ENCODE results near the gene FNDC5. TPM values are rescaled to one million over a fixed set of nuclear protein-coding genes. Genes with fewer than 3 reads are reported as not detected.
A peak's percentile ranks its signal among the peaks of the same experiment; 100 is the strongest.

FNDC5 gene
- total and polyA plus RNA-seq, 4 donors = 0.43 to 10.5 (median 2.0) TPM

GRCh38 chr1:32904797-32905196 lies 34.1 kb upstream of the FNDC5 start:
- DNase-seq (ENCODE audit: low spot score) = no peak
- H3K4me3 ChIP-seq (ENCODE audit: low read depth in 1 of 3, low read length in 3 of 3) = no peak overlapping the region
- H3K27me3 ChIP-seq (ENCODE audit: control insufficient read depth in 4 of 4, insufficient read depth in 4 of 4, low read length in 3 of 4) = no peaks in the 10 kb centered on the region
- no peaks in the 10 kb centered on the region for H3K9me3 ChIP-seq (ENCODE audit: control insufficient read depth in 4 of 4, low read length in 3 of 4)
- no peak overlapping the region for H3K9ac ChIP-seq (ENCODE audit: low read depth in 1 of 2, low read length in 2 of 2)
- TF ChIP-seq MAX (IDR thresholded peaks at IDR 0.05) (no peak), HNF4A (conservative IDR thresholded peaks at IDR 0.05) (peak in 1 of 2 donors; percentile 1)
- no peaks in the 10 kb centered on the region for H3K36me3 ChIP-seq (ENCODE audit: control insufficient read depth in 4 of 4, insufficient read depth in 3 of 4, low read depth in 1 of 4, low read length in 3 of 4)
- WGBS = 44% methylated on average over 2 of the region's 2 CpGs
- no peak overlapping the region for H3K27ac ChIP-seq (ENCODE audit: low read depth in 1 of 2, low read length in 2 of 2)
- H3K4me1 ChIP-seq (ENCODE audit: control insufficient read depth in 4 of 4, insufficient read depth in 4 of 4, low read length in 3 of 4) = peaks cover 4 to 16% (median 11%) of the 10 kb centered on the region in 4 donors

- Histone ChIP-seq H3K27me3 (ENCODE audit: control insufficient read depth in 4 of 4, insufficient read depth in 4 of 4, low read length in 3 of 4) (no peaks in the 10 kb centered on the region), H3K9ac (ENCODE audit: low read depth in 1 of 2, low read length in 2 of 2) (no peak overlapping the region), H3K9me3 (ENCODE audit: control insufficient read depth in 4 of 4, low read length in 3 of 4) (no peaks in the 10 kb centered on the region), H3K27ac (ENCODE audit: low read depth in 1 of 2, low read length in 2 of 2) (no peak overlapping the region), H3K4me3 (ENCODE audit: low read depth in 1 of 3, low read length in 3 of 3) (no peak overlapping the region), H3K4me1 (ENCODE audit: control insufficient read depth in 4 of 4, insufficient read depth in 4 of 4, low read length in 3 of 4) (peaks cover 4 to 16% (median 11%) of the 10 kb centered on the region in 4 donors), H3K36me3 (ENCODE audit: control insufficient read depth in 4 of 4, insufficient read depth in 3 of 4, low read depth in 1 of 4, low read length in 3 of 4) (no peaks in the 10 kb centered on the region)
- TF ChIP-seq NR2F2 (IDR thresholded peaks at IDR 0.05) (no peak), HNF4A (conservative IDR thresholded peaks at IDR 0.05) (peak; percentile 58 to 64), GABPA (IDR thresholded peaks at IDR 0.05 in 1 of 2, conservative IDR thresholded peaks at IDR 0.05 in 1 of 2) (no peak), EGR1 (IDR thresholded peaks at IDR 0.05; ENCODE audit: low read depth in 2 of 2) (no peak), REST (IDR thresholded peaks at IDR 0.05) (no peak), ATF3 (IDR thresholded peaks at IDR 0.05) (no peak), SP1 (IDR thresholded peaks at IDR 0.05) (peak; percentile 17), ZBTB33 (IDR thresholded peaks at IDR 0.05) (no peak), FOXA2 (IDR thresholded peaks at IDR 0.05) (no peak), RXRA (IDR thresholded peaks at IDR 0.05) (peak in 1 of 2 donors; percentile 11), CTCF (IDR thresholded peaks at IDR 0.05; ENCODE audit: low read depth, low read length, missing input control) (no peak), JUND (IDR thresholded peaks at IDR 0.05) (no peak)
- 63% methylated on average over 3 of the region's 3 CpGs for WGBS
- DNase-seq (ENCODE audit: low spot score) = no peak
Measured at GRCh38 chr1:32903991-32904785, 33.5 kb upstream of the FNDC5 start.
